GM18498 (cell line): ENCODE results near the gene IPO13.

Source experiments
- ATAC-seq: cut with Tn5 transposase; IDR thresholded peaks from one replicate; pipeline ENCODE4 v1.9.1; 2021; ENCODE audit warnings: mild to moderate bottlenecking, moderate library complexity; ENCODE audit not compliant: unreplicated experiment

The IPO13 gene

DNA sequence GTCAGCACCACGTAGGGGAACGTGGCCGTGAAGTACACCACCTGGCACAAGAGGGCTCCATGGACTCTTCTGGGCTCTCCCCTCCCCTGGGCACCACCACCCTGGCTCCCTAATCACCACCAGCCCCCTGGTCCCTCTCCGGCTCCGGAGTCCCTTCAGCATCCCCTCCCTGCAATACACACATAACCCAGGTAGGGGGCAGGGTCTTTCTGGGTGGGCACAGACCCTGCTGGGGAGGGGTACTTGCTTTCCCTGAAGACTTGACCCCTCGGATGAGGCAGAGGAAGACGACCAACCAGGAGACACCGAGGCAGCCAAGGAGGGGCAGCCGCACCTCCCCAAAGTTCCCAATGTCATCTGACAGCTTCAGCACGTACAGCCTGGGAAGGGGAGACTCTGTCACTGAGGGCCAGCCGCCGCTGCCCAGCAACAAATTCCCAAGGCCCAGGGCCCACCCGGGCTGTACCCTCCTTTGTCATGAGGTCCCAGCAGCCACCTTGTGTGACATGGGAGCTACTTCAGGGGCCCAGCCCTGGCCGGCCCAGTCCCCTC is 55.9 kb downstream of the IPO13 start:
- ATAC-seq = no peak

DNA sequence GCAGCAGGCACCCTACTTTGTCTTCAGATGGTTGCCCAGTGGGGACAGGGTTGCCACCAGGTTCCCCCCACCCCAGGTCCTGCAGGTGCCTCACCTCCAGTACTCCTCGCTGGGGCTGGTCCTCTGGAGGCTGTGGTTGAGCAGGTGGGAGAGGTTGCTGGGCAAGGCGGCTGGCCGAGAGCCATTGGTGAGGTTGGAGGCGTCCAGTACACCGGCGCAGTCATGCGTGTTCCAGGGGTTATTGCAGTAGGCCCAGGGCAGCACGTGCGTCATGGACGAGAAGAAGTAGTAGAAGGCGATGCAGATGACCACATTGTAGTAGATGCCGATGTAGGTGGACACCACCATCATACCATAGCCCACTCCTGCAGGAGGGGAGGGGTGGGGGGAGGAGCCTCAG is 61.5 kb downstream of the IPO13 start:
- no peak for ATAC-seq

- no peak for ATAC-seq
Observed at GRCh38 chr1:44010935-44011471, 64.3 kb downstream of the IPO13 start.

DNA sequence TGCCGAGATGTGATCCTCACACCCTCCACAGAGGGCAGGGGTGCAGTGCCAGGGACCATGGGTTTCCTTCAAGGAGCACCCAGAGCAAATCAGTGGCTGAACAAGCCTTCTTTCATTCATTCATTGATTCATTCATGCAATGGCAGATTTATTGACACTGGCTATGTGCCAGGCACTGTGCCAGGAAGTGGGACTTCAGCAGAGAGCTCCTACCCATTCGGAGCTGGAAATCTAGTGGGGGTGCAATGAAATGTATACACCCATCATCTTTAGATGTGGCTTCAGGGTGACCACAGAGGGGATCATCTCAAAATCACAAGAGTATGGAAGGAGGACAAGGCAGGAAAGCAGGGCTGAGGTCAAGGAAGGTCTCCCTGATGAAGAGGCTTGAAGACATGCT is 65.7 kb downstream of the IPO13 start:
- ATAC-seq = no peak

DNA sequence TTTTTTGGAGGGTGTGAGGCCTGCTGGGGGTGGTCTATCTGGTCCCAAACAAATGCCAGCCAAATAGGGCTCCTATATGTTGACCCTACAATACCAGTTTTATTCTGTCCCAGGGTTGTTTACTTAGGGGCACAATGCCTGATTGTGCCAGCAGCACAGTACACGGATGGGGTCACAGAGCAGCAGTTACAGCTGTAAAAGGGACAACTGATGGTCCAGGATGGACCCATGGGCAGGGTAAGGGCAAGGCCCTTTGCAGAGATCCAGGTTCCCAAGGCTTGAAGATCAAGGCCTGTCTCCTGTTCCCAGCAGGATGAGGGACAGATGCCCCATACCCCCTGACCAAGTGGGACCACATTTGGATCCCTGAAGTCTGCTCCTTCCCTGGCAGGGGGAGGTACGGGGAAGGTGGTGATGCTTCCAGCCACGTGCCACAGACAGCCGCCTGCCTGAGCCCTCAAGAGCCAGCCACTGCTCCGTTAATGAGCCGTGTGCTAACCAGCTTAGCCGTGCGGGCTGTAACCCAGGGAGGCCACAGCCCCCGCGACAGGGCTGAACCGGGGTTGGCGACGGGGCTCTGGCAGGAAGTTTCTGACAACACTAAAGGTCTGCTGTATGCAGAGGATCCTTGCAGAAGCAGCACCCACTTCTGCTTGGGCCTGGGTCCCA is 66.3 kb downstream of the IPO13 start:
- no peak for ATAC-seq

- no peak for ATAC-seq
Observed at GRCh38 chr1:44013949-44014348, 67.2 kb downstream of the IPO13 start.

DNA sequence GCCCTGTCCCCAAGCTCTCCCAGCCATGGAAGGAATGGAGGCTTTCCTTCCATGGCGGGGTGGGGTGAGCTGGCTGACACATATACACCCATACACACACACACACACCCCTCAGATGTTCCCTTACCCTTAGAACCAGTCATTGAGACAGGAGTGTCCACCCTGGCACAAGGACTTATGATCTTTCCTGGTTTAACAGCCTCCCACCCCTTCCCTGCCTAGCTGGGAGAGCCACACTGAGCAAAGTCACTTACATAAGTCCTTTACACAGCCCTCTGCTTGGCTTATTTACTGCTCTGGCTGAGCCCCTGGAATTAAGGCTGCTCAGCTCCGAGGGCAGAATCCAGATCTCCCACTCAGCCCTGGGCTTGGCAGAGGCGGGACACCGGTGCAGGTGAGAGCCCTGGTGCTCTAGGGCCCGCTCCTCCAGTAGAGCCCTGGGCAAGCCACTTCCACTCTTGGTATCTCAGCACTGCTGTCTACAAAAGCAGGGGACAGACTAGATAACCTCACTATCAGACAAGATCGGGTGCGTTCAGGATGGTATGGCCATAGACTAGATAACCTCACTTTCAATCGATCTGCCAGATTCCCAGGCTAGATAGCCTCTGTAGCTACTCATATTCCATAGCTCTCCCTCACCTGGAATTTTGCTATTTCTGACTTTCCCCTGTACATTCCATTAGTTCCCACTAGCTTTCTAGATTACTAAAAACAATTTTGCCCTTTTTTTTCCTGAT is 67.8 kb downstream of the IPO13 start:
- no peak for ATAC-seq

DNA sequence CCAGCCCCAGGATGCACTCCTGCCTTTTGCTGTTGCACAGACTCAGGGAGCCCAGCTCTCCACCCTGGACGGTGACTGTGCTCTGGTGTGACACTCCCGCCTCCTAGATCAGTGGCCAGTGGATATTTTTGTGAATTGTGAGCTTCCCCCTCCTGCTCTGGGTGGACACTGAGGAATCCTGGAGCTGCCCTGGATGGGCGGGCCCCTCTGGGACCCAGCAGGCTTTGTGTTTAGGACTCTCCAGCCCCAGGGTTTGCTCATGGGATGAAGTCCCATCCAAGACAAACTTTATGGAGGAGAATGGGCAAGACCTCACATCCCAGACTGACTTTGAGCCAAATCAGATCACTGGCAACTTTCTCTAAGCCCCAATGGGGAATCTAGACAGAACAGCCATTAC is 68.5 kb downstream of the IPO13 start:
- ATAC-seq = no peak

- no peak for ATAC-seq
Observed at GRCh38 chr1:44016041-44016889, 69.5 kb downstream of the IPO13 start.

DNA sequence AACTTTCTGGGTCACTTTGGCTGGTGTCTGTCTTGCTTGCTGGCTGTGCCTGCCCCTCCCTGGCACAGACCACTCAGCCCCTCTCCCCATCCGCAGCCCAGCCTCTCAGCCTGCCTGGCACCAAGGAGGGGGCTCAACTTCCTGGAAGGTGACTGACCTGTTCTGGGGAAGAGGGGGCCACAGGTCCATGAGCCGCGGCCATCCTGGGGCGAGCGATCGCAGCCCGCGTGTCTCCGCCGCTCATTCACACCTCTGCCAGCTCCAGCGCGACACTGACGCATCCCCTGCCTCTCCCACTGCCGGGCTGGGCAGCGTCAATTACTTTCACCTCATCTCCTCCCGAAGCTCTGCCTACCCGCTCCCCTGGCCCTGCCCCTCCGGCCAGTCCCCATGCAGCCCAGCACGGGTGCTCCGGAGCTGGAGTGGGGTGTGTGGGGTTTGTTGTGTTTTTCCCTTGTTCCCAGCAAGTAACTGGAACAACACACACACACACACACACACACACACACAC is 70.2 kb downstream of the IPO13 start:
- no peak for ATAC-seq
